SU-DHL-6 (cell line): ENCODE results near the gene CDKAL1.
A peak's percentile ranks its signal among the peaks of the same experiment; 100 is the strongest.
"Not testable (repeated sequence)": the region's sequence is repeated elsewhere in the genome, so short reads cannot be mapped to it uniquely, and the experiment has no call there.

ENCODE experiments used
- H2AFZ ChIP-seq: fragments of 200-600 bp; sonication (generic); 2 replicates; pipeline ENCODE4 v1.6.1; 2014; ENCODE audit warnings: low read depth, mild to moderate bottlenecking, moderate library complexity, mixed read lengths, antibody characterized with exemption, low read length; ENCODE audit not compliant: severe bottlenecking
- H3F3A ChIP-seq: fragments of 200-600 bp; shearing (Covaris generic); 2 replicates; pipeline ENCODE4 v1.6.0; 2016; ENCODE audit warnings: antibody characterized with exemption, mild to moderate bottlenecking; ENCODE audit not compliant: insufficient read depth
- H3K27ac ChIP-seq: fragments of 200-600 bp; sonication (generic); 2 replicates; pipeline ENCODE4 v1.5.1; 2016; ENCODE audit warnings: low read depth, mild to moderate bottlenecking, low read length, moderate library complexity, mixed read lengths
- H3K27me3 ChIP-seq: fragments of 200-600 bp; sonication (generic), shearing (Covaris generic); 2 replicates; pipeline ENCODE4 v1.6.0; 2014; ENCODE audit warnings: mild to moderate bottlenecking, low read length
- H3K36me3 ChIP-seq: fragments of 200-600 bp; sonication (generic); 2 replicates; pipeline ENCODE4 v1.6.1; 2014; ENCODE audit warnings: mild to moderate bottlenecking, low read length, mixed read lengths
- H3K4me2 ChIP-seq: fragments of 300-600, 200-600 bp; shearing (Covaris generic), sonication (generic); 2 replicates; pipeline ENCODE4 v1.6.0; 2014; ENCODE audit warnings: low read length, low read depth, mild to moderate bottlenecking; ENCODE audit not compliant: poor library complexity, severe bottlenecking
- H3K4me3 ChIP-seq: fragments of 200-600 bp; sonication (generic); 2 replicates; pipeline ENCODE4 v1.5.1; 2014; ENCODE audit warnings: antibody characterized with exemption, low read length, mild to moderate bottlenecking, mixed read lengths; ENCODE audit not compliant: insufficient read depth, poor library complexity, severe bottlenecking
- H3K79me2 ChIP-seq: fragments of 200-600 bp; sonication (generic); 2 replicates; pipeline ENCODE4 v1.6.1; 2014; ENCODE audit warnings: mild to moderate bottlenecking, low read length, moderate library complexity; ENCODE audit not compliant: insufficient read depth
- H3K9ac ChIP-seq: fragments of 200-600 bp; sonication (generic); 2 replicates; pipeline ENCODE4 v1.7.0; 2014; ENCODE audit warnings: mild to moderate bottlenecking, low read length
- H3K9me2 ChIP-seq: fragments of 200-600 bp; sonication (generic); replicated peaks from 2 replicates; pipeline ENCODE4 v1.6.1; 2014; ENCODE audit warnings: low read length; ENCODE audit not compliant: insufficient read depth
- H3K9me3 ChIP-seq: fragments of 200-600 bp; sonication (generic); 2 replicates; pipeline ENCODE4 v1.6.1; 2014; ENCODE audit warnings: low read length, mixed read lengths; ENCODE audit not compliant: insufficient read depth
- H4K20me1 ChIP-seq: fragments of 200-600 bp; sonication (generic); 2 replicates; pipeline ENCODE4 v1.6.1; 2014; ENCODE audit warnings: low read depth, mild to moderate bottlenecking, antibody characterized with exemption, low read length, moderate library complexity, mixed read lengths
- EZH2phosphoT487 ChIP-seq: fragments of 200-600 bp; sonication (generic), shearing (Covaris generic); conservative IDR thresholded peaks from 2 replicates; pipeline ENCODE4 v1.6.1; 2018; ENCODE audit warnings: mild to moderate bottlenecking, antibody characterized with exemption, low read length, moderate library complexity, mixed read lengths
- TF ChIP-seq, protein P1 (sequence below): fragments of 200-600 bp; sonication (generic); IDR thresholded peaks from one replicate; pipeline ENCODE4 v1.5.1; 2017; ENCODE audit warnings: antibody characterized with exemption, mild to moderate bottlenecking, low read length, moderate library complexity; ENCODE audit not compliant: insufficient read depth, poor library complexity, severe bottlenecking

The CDKAL1 gene

DNA sequence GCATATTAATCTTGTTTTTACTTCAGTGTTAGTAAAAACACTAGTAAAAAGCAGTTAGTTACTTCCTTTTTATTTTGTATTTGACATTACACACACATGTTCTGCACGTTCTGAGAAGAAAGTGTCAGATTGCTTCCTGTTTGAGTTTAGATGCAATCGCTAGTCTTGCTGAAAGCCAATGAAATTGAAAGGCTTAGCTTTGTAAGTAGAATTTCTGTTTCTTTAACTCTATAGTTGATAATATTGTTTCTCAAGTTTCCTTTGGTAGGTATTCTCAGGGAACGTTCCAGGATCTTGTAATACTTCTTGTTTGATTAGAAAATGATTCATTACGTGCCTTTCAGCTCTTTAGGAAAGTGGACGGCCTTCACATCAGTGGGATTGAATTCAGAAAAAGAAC, 55.0 kb downstream of the CDKAL1 start:
- Histone ChIP-seq H3K27ac (peak overlapping the region; percentile 1; the same call in 1 of the 2 replicates), H3F3A (peaks cover 14% of the 10 kb centered on the region; the same call in 1 of the 2 replicates), H3K36me3 (peaks cover 16% of the 10 kb centered on the region; the same call in 1 of the 2 replicates), H3K9me2 (no peaks in the 10 kb centered on the region), H4K20me1 (peaks cover 6% of the 10 kb centered on the region; the same call in 1 of the 2 replicates), H3K4me3 (no peak overlapping the region), H3K9me3 (no peaks in the 10 kb centered on the region), H3K79me2 (no peaks in the 10 kb centered on the region), H2AFZ (no peak overlapping the region), H3K4me2 (peak overlapping the region; percentile 1), H3K27me3 (no peaks in the 10 kb centered on the region), H3K9ac (no peak overlapping the region)
- TF ChIP-seq, protein P1, sequence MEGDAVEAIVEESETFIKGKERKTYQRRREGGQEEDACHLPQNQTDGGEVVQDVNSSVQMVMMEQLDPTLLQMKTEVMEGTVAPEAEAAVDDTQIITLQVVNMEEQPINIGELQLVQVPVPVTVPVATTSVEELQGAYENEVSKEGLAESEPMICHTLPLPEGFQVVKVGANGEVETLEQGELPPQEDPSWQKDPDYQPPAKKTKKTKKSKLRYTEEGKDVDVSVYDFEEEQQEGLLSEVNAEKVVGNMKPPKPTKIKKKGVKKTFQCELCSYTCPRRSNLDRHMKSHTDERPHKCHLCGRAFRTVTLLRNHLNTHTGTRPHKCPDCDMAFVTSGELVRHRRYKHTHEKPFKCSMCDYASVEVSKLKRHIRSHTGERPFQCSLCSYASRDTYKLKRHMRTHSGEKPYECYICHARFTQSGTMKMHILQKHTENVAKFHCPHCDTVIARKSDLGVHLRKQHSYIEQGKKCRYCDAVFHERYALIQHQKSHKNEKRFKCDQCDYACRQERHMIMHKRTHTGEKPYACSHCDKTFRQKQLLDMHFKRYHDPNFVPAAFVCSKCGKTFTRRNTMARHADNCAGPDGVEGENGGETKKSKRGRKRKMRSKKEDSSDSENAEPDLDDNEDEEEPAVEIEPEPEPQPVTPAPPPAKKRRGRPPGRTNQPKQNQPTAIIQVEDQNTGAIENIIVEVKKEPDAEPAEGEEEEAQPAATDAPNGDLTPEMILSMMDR, result no peak
- TF ChIP-seq EZH2phosphoT487, result no peak

DNA sequence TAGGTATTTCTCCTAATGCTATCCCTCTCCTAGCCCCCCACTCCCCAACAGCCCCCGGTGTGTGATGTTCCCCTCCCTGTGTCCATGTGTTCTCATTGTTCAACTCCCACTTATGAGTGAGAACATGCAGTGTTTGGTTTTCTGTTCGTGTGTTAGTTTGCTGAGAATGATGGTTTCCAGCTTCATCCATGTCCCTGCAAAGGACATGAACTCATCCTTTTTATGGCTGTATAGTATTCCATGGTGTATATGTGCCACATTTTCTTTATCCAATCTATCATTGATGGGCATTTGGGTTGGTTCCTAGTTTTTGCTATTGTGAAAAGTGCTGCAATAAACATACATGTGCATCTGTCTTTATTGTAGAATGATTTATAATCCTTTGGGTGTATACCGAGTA, 56.2 kb downstream of the CDKAL1 start:
- not testable (repeated sequence) for H3K9me3 ChIP-seq, H3K9ac ChIP-seq, H3K4me3 ChIP-seq, H4K20me1 ChIP-seq, H2AFZ ChIP-seq, H3K9me2 ChIP-seq, H3K79me2 ChIP-seq, H3K4me2 ChIP-seq, H3K27ac ChIP-seq, H3K27me3 ChIP-seq
- peaks cover 14% of the 10 kb centered on the region; the same call in 1 of the 2 replicates for H3F3A ChIP-seq
- H3K36me3 ChIP-seq, result peaks cover 16% of the 10 kb centered on the region; the same call in 1 of the 2 replicates

DNA sequence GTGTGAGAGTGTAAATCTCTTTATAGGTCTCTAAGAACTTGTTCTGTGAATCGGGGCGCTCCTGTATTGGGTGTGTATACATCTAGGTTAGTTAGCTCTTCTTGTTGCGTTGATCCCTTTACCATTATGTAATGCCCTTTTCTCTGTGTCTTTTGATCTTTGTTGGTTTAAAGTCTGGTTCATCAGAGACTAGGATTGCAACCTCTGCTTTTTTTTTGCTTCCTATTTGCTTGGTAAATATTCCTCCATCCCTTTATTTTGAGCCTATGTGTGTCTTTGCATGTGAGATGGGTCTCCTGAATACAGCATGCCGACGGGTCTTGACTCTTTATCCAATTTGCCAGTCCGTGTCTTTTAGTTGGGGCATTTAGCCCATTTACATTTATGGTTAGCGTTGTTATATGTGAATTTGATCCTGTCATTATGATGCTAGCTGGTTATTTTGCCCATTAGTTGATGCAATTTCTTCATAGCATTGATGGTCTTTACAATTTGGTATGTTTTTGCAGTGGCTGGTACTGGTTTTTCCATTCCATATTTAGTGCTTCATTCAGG, 60.1 kb downstream of the CDKAL1 start:
- H3K36me3 ChIP-seq, result peaks cover 11% of the 10 kb centered on the region; the same call in 1 of the 2 replicates
- H3K9me2 ChIP-seq, H3K27me3 ChIP-seq, H2AFZ ChIP-seq, H3F3A ChIP-seq, H3K27ac ChIP-seq, H3K79me2 ChIP-seq, H4K20me1 ChIP-seq, H3K4me2 ChIP-seq, H3K4me3 ChIP-seq, H3K9ac ChIP-seq, H3K9me3 ChIP-seq: not testable (repeated sequence)

DNA sequence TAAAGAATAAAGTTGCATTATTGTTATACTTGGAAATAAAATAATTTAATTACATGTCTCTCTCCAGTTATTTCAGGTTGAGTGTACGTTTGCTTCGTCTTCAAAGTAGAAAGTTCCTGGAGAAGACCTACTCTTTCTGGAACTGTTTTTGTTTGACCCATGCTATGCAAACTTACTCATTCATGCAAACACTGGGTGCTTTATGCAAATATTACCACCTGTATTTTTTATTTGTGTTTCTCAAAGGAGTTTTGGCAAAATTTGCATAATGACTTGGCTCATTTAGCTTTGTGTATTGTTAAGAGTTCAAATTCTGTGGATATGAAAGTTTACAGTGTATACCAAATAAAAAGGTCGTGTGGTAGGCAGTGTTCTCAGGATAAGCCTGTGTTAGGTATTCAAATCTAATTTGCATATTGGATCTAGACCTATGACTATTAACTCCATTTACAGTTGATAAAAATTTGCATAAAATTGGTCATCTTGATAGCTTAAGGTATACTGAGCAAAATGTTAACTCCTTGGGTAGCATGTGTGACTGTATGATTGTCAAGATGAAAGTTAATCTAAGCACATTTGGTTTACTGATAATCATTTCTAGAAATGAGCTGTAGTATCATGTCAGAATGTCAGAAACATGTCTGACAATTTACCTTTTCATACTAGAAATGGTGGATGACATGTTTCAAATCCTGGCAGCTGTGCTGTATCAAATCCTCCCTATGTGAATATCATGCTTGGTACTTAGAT, 65.2 kb downstream of the CDKAL1 start:
- Histone ChIP-seq H3F3A (no peaks in the 10 kb centered on the region; the same call in 1 of the 2 replicates), H3K9me3 (no peaks in the 10 kb centered on the region), H3K9ac (no peak overlapping the region), H3K27ac (no peak overlapping the region), H3K4me2 (no peak overlapping the region), H2AFZ (no peak overlapping the region), H3K79me2 (no peaks in the 10 kb centered on the region), H3K9me2 (no peaks in the 10 kb centered on the region), H3K4me3 (no peak overlapping the region), H3K27me3 (no peaks in the 10 kb centered on the region), H3K36me3 (peaks cover 5% of the 10 kb centered on the region; the same call in 1 of the 2 replicates), H4K20me1 (no peaks in the 10 kb centered on the region)
- TF ChIP-seq, protein P1, result no peak
- TF ChIP-seq EZH2phosphoT487, result no peak
